Bronchial epithelial cell (primary cell): ENCODE results near the gene CAMK4. TPM values are rescaled to one million over a fixed set of nuclear protein-coding genes. Genes with fewer than 3 reads are reported as not detected.

ENCODE experiments used
- DNase-seq: peaks from one replicate; pipeline ENCODE4 v3.0.0-alpha.2; 2010; ENCODE audit warnings: low read depth
- FAIRE-seq: peaks from 2 replicates; lab custom pipeline; 2011; peaks lifted over from hg19 to GRCh38; lab: Jason Lieb, UNC
- H3K27me3 ChIP-seq: 2 replicates; pipeline ENCODE4 v1.5.1; 2011; ENCODE audit warnings: low read length; ENCODE audit not compliant: control insufficient read depth, insufficient read depth
- H3K36me3 ChIP-seq: 2 replicates; pipeline ENCODE4 v1.5.1; 2011; ENCODE audit warnings: low read length; ENCODE audit not compliant: control insufficient read depth, insufficient read depth
- H3K4me3 ChIP-seq: 2 replicates; pipeline ENCODE4 v1.5.1; 2011; ENCODE audit warnings: mild to moderate bottlenecking, low read depth, low read length, control low read depth
- total RNA-seq: library from RNA; depleted of rRNA; stranded (reverse); fragments of >200 nt; gene quantifications from 2 replicates; pipeline ENCODE4 v1.2.1, GENCODE V29; 2014
- TF ChIP-seq, protein P1 (sequence below): IDR thresholded peaks from 2 replicates; pipeline ENCODE4 v1.5.1; 2011; ENCODE audit warnings: mild to moderate bottlenecking, moderate library complexity, low read length, control low read depth, inconsistent platforms; ENCODE audit not compliant: insufficient read depth, severe bottlenecking

CAMK4 gene
- total RNA-seq, 1 donor from 2014 or later = 0.26 TPM

GRCh38 chr5:111235635-111236034, 11.5 kb downstream of the CAMK4 start:
- H3K4me3 ChIP-seq = no peak overlapping the region
- TF ChIP-seq, protein P1, sequence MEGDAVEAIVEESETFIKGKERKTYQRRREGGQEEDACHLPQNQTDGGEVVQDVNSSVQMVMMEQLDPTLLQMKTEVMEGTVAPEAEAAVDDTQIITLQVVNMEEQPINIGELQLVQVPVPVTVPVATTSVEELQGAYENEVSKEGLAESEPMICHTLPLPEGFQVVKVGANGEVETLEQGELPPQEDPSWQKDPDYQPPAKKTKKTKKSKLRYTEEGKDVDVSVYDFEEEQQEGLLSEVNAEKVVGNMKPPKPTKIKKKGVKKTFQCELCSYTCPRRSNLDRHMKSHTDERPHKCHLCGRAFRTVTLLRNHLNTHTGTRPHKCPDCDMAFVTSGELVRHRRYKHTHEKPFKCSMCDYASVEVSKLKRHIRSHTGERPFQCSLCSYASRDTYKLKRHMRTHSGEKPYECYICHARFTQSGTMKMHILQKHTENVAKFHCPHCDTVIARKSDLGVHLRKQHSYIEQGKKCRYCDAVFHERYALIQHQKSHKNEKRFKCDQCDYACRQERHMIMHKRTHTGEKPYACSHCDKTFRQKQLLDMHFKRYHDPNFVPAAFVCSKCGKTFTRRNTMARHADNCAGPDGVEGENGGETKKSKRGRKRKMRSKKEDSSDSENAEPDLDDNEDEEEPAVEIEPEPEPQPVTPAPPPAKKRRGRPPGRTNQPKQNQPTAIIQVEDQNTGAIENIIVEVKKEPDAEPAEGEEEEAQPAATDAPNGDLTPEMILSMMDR = no peak
- DNase-seq = no peak
- no peaks in the 10 kb centered on the region for H3K36me3 ChIP-seq
- no peaks in the 10 kb centered on the region for H3K27me3 ChIP-seq
- FAIRE-seq = no peak

DNA sequence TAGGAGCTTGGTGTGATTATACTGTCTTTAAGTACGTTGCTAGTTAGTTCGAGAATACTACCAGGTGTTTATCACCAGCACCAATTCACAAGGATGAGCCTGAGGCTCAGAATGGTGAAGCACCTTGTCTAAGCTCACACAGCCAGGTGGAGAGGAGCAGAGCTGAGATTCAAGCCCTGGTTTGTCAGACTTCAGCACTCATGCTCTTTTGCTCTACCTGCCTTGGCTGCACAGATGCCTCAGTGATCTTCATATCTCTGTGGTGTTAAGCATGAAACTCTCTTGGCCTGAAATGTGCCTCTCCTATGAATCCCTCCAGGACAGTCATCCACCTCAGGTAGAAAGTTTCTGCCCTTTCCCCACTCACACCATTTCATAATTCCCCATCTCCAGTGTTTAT, 12.2 kb downstream of the CAMK4 start:
- TF ChIP-seq, protein P1 = no peak
- H3K36me3 ChIP-seq = no peaks in the 10 kb centered on the region
- H3K4me3 ChIP-seq = no peak overlapping the region
- FAIRE-seq (no peak), DNase-seq (no peak)
- no peaks in the 10 kb centered on the region for H3K27me3 ChIP-seq

DNA sequence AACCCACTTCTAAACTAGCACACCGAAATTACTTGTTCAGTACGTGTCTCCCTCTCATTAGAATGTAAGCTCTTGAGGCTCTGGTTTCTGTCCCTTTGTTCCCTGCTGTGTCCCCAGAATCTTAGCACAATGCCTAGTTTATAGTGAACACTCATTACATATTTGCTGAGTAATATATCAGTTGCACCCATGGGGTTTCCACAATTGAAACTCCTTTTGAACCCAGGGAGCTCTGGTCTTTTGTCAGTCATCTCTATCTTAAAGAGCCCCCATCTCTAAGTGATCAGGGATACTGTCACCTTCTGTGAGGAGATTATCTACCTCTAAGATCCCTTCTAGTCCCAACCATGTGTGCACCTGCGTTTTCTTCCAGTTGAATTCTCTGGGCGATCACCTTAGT, 12.8 kb downstream of the CAMK4 start:
- no peak for DNase-seq
- Histone ChIP-seq H3K36me3 (no peaks in the 10 kb centered on the region), H3K27me3 (no peaks in the 10 kb centered on the region), H3K4me3 (no peak overlapping the region)
- no peak for FAIRE-seq
- TF ChIP-seq, protein P1 = no peak

DNA sequence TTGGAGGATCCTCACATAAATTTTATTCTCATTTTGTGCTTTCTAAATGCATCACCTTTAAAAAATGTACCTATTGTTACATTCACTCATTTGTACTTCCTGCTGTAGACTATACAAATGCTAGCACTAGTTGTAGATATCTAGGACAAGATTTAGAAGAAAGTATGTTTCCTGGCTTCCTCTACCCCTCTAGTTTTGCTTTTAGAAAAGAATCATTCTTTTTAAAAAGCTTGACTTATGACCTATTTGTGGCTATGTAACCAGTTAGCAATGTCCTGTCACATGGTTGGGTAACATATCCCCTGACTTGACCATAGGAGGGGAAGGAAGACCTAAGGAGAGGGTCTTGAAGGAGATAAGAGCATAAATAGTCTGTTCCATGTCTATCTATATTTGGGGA, 13.3 kb downstream of the CAMK4 start:
- DNase-seq (no peak), FAIRE-seq (no peak)
- TF ChIP-seq, protein P1 = no peak
- no peaks in the 10 kb centered on the region for H3K36me3 ChIP-seq
- H3K27me3 ChIP-seq = no peaks in the 10 kb centered on the region
- H3K4me3 ChIP-seq = no peak overlapping the region

GRCh38 chr5:111238431-111239225, 14.4 kb downstream of the CAMK4 start:
- TF ChIP-seq, protein P1 = no peak
- Histone ChIP-seq H3K36me3 (no peaks in the 10 kb centered on the region), H3K27me3 (no peaks in the 10 kb centered on the region), H3K4me3 (no peak overlapping the region)
- FAIRE-seq (no peak), DNase-seq (no peak)
